GM12875 (cell line): ENCODE data around the gene ISCA2.

Experiments
- H3K4me3 ChIP-seq: one replicate; pipeline ENCODE4 v1.5.1; 2011; ENCODE audit warnings: low read depth, low read length, control low read depth
- CTCF ChIP-seq: IDR thresholded peaks from 2 replicates; pipeline ENCODE4 v1.5.1; 2011; ENCODE audit warnings: low read depth, mild to moderate bottlenecking, control low read depth, inconsistent platforms, low read length, moderate library complexity, borderline replicate concordance; ENCODE audit not compliant: insufficient read depth

The ISCA2 gene

GRCh38 chr14:74515891-74516412, 22.4 kb downstream of the ISCA2 start:
- no peak for TF ChIP-seq CTCF
- H3K4me3 ChIP-seq: no peak overlapping the region

- H3K4me3 ChIP-seq: no peak overlapping the region
- TF ChIP-seq CTCF: no peak
Observed at GRCh38 chr14:74516451-74517160, 23.0 kb downstream of the ISCA2 start.

- no peak for TF ChIP-seq CTCF
- no peak overlapping the region for H3K4me3 ChIP-seq
Observed at GRCh38 chr14:74517731-74518130, 24.2 kb downstream of the ISCA2 start.

GRCh38 chr14:74518221-74518620, 24.7 kb downstream of the ISCA2 start:
- no peak for TF ChIP-seq CTCF
- H3K4me3 ChIP-seq: no peak overlapping the region

- no peak for TF ChIP-seq CTCF
- no peak overlapping the region for H3K4me3 ChIP-seq
Observed at GRCh38 chr14:74519316-74520074, 25.9 kb downstream of the ISCA2 start.

GRCh38 chr14:74521756-74522155, 28.2 kb downstream of the ISCA2 start:
- no peak for TF ChIP-seq CTCF

GRCh38 chr14:74522740-74523139, 29.2 kb downstream of the ISCA2 start:
- no peak for TF ChIP-seq CTCF
- H3K4me3 ChIP-seq: no peak overlapping the region

More at GRCh38 chr14:74521756-74522155, 28.2 kb downstream of the ISCA2 start:
- no peak overlapping the region for H3K4me3 ChIP-seq
